Measurements from ENCODE around the gene HLA-A.
"Not testable (repeated sequence)": the region's sequence is repeated elsewhere in the genome, so short reads cannot be mapped to it uniquely, and the experiment has no call there.

HLA-A gene

GRCh38 chr6:29958046-29958445, 15.7 kb downstream of the HLA-A start:
- no peak overlapping the region for H3K4me3 ChIP-seq (ENCODE audit: low read depth, low read length)
- no peak for DNase-seq (ENCODE audit: low read depth)
- TF ChIP-seq POLR2A (IDR thresholded peaks at IDR 0.05; ENCODE audit: extremely low read depth, insufficient read length) (no peak), MAX (IDR thresholded peaks at IDR 0.05; ENCODE audit: low read depth, low read length) (no peak), CTCF (IDR thresholded peaks at IDR 0.05; ENCODE audit: low read depth, low read length) (no peak), MYC (IDR thresholded peaks at IDR 0.05; ENCODE audit: low read depth, low read length) (no peak)

- no peak overlapping the region for H3K4me3 ChIP-seq (ENCODE audit: low read depth, low read length)
- no peak for DNase-seq (ENCODE audit: low read depth)
- TF ChIP-seq CTCF (IDR thresholded peaks at IDR 0.05; ENCODE audit: low read depth, low read length) (no peak), MAX (IDR thresholded peaks at IDR 0.05; ENCODE audit: low read depth, low read length) (no peak), POLR2A (IDR thresholded peaks at IDR 0.05; ENCODE audit: extremely low read depth, insufficient read length) (no peak), MYC (IDR thresholded peaks at IDR 0.05; ENCODE audit: low read depth, low read length) (no peak)
These were observed 16.6 kb downstream of the HLA-A start for GRCh38 chr6:29958921-29959320.

GRCh38 chr6:29959467-29959866, 17.1 kb downstream of the HLA-A start:
- DNase-seq (ENCODE audit: low read depth) = no peak
- TF ChIP-seq MYC (IDR thresholded peaks at IDR 0.05; ENCODE audit: low read depth, low read length) (no peak), CTCF (IDR thresholded peaks at IDR 0.05; ENCODE audit: low read depth, low read length) (no peak), POLR2A (IDR thresholded peaks at IDR 0.05; ENCODE audit: extremely low read depth, insufficient read length) (no peak), MAX (IDR thresholded peaks at IDR 0.05; ENCODE audit: low read depth, low read length) (no peak)
- H3K4me3 ChIP-seq (ENCODE audit: low read depth, low read length) = no peak overlapping the region

- no peak for DNase-seq (ENCODE audit: low read depth)
- no peak overlapping the region for H3K4me3 ChIP-seq (ENCODE audit: low read depth, low read length)
- no peak for TF ChIP-seq MAX (IDR thresholded peaks at IDR 0.05; ENCODE audit: low read depth, low read length)
- no peak for TF ChIP-seq MYC (IDR thresholded peaks at IDR 0.05; ENCODE audit: low read depth, low read length)
- TF ChIP-seq CTCF (IDR thresholded peaks at IDR 0.05; ENCODE audit: low read depth, low read length) = no peak
- no peak for TF ChIP-seq POLR2A (IDR thresholded peaks at IDR 0.05; ENCODE audit: extremely low read depth, insufficient read length)
These were observed 19.6 kb downstream of the HLA-A start for GRCh38 chr6:29961966-29962365.

- H3K4me3 ChIP-seq (ENCODE audit: low read depth, low read length); DNase-seq (ENCODE audit: low read depth): not testable (repeated sequence)
These were observed 21.4 kb downstream of the HLA-A start for GRCh38 chr6:29963697-29964096.

GRCh38 chr6:29964518-29964886, 22.2 kb downstream of the HLA-A start:
- H3K4me3 ChIP-seq (ENCODE audit: low read depth, low read length) = peak overlapping the region; percentile 14
- TF ChIP-seq POLR2A (IDR thresholded peaks at IDR 0.05; ENCODE audit: extremely low read depth, insufficient read length) = no peak
- TF ChIP-seq CTCF (IDR thresholded peaks at IDR 0.05; ENCODE audit: low read depth, low read length) = no peak
- no peak for TF ChIP-seq MYC (IDR thresholded peaks at IDR 0.05; ENCODE audit: low read depth, low read length)
- no peak for TF ChIP-seq MAX (IDR thresholded peaks at IDR 0.05; ENCODE audit: low read depth, low read length)
- no peak for DNase-seq (ENCODE audit: low read depth)
